Measurements from ENCODE around the gene LRRFIP2. TPM values are rescaled to one million over a fixed set of nuclear protein-coding genes. Genes with fewer than 3 reads are reported as not detected.
"Not testable (repeated sequence)": the region's sequence is repeated elsewhere in the genome, so short reads cannot be mapped to it uniquely, and the experiment has no call there.

Gene LRRFIP2
- total RNA-seq, 2 donors from 2014 or later = 82.3 to 142 TPM

DNA sequence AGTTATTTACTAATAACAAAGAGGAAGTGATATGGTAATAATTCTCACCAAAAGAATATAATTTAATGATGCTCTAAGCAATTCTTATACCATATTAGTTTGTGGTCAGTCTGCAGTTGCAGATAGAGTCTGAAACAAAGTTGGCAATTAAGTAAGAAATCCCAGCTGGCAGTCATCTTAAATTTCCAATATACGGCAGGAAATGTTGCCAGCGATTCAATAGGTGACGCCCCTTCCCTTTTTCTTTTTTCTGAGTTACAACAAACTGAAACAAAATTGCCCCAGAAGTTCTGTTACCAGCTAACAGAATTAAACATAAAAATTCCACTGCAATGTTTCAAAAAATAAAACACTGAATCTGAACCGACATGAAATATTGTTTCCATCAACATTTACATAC lies 26.7 kb downstream of the LRRFIP2 start:
- TF ChIP-seq, protein P1, sequence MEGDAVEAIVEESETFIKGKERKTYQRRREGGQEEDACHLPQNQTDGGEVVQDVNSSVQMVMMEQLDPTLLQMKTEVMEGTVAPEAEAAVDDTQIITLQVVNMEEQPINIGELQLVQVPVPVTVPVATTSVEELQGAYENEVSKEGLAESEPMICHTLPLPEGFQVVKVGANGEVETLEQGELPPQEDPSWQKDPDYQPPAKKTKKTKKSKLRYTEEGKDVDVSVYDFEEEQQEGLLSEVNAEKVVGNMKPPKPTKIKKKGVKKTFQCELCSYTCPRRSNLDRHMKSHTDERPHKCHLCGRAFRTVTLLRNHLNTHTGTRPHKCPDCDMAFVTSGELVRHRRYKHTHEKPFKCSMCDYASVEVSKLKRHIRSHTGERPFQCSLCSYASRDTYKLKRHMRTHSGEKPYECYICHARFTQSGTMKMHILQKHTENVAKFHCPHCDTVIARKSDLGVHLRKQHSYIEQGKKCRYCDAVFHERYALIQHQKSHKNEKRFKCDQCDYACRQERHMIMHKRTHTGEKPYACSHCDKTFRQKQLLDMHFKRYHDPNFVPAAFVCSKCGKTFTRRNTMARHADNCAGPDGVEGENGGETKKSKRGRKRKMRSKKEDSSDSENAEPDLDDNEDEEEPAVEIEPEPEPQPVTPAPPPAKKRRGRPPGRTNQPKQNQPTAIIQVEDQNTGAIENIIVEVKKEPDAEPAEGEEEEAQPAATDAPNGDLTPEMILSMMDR (IDR thresholded peaks at IDR 0.05) = no peak
- DNase-seq (ENCODE audit: low spot score) = no peak
- H3K36me3 ChIP-seq = peaks cover 8% of the 10 kb centered on the region
- no peaks in the 10 kb centered on the region for H3K27me3 ChIP-seq
- no peak overlapping the region for H3K27ac ChIP-seq
- H3K9me3 ChIP-seq = no peaks in the 10 kb centered on the region
- no peak overlapping the region for H3K4me3 ChIP-seq
- peaks cover 0 to 65% of the 10 kb centered on the region in 2 donors for H3K4me1 ChIP-seq

DNA sequence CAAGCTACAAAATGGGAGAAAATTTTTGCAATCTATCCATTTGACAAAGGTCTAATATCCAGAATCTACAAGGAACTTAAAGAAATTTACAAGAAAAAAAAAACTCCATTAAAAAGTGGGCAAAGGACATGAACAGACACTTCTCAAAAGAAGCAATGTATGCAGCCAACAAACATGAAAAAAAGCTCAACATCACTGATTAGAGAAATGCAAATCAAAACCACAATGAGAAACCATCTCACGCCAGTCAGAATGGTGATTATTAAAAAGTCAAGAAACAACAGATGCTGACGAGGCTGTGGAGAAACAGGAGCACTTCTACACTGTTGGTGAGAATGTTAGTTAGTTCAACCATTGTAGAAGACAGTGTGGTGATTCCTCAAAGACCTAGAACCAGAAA lies 27.5 kb downstream of the LRRFIP2 start:
- H3K9me3 ChIP-seq; H3K27me3 ChIP-seq; H3K4me3 ChIP-seq; H3K27ac ChIP-seq; DNase-seq (ENCODE audit: low spot score): not testable (repeated sequence)
- Histone ChIP-seq H3K36me3 (peaks cover 12% of the 10 kb centered on the region), H3K4me1 (peaks cover 0 to 61% of the 10 kb centered on the region in 2 donors)

DNA sequence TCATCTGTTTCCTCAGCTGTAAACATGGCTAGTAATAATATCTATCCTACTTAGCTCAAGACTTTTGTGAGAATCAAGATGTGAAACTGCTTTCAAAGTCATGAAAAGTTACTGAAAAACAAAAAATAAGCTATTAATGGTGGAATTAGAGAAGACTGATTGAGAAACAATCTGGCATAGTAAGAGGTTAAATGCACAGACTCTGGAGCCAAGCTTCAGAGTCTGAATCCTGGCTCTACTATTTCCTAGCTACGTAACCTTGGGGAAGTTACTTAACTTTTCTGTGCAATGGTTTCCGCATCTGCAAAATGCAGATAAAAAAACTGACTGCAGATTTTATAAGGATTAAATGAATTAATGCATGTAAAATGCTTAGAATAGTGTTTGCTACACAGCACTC lies 28.8 kb downstream of the LRRFIP2 start:
- TF ChIP-seq, protein P1 (IDR thresholded peaks at IDR 0.05) = no peak
- H3K27me3 ChIP-seq = no peaks in the 10 kb centered on the region
- no peaks in the 10 kb centered on the region for H3K9me3 ChIP-seq
- H3K27ac ChIP-seq = peak overlapping the region; percentile 18 to 40
- no peak for DNase-seq (ENCODE audit: low spot score)
- H3K36me3 ChIP-seq = peaks cover 12% of the 10 kb centered on the region
- H3K4me1 ChIP-seq = peaks cover 0 to 71% of the 10 kb centered on the region in 2 donors
- no peak overlapping the region for H3K4me3 ChIP-seq

DNA sequence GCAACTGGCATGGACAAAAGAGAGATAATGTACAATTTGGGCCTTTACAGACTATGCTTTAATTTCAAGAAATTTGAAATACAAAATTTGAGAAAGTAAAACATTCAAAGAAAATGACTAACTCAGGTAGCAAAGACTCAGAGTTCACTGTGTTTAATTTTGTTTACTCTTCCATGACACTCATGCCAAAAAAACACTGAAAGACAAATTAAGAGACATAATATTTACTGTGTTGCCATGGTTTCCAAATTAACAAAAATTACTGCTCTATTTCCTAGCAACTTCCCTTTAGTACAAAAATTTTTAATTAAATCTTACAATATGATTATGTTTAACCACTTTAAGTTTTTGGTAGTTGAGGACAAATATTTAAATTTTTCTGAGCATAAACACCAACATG lies 29.6 kb downstream of the LRRFIP2 start:
- TF ChIP-seq, protein P1 (IDR thresholded peaks at IDR 0.05) = no peak
- Histone ChIP-seq H3K27ac (peak overlapping the region; percentile 18 to 40), H3K4me3 (no peak overlapping the region), H3K4me1 (peaks cover 0 to 71% of the 10 kb centered on the region in 2 donors), H3K36me3 (peaks cover 12% of the 10 kb centered on the region), H3K27me3 (no peaks in the 10 kb centered on the region), H3K9me3 (no peaks in the 10 kb centered on the region)
- DNase-seq (ENCODE audit: low spot score) = no peak

DNA sequence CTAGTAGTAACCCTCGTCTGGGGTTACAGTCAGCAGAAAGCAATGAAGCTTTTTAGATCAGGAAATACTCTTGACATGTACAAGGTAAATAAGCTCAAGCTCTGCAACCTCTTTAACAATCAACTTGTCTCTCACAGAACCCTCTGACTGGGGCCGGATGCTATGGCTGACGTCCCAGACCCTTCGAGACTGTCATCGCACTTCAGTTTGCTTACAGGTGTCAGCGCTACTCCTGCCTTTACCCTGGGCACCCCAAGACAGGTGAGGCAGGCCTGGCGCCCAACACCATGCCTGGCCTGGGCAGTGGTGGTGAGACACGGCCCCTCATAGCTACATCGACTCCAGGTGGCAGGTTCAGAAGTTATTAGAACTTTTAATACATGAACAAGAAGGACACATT lies 30.6 kb downstream of the LRRFIP2 start:
- Histone ChIP-seq H3K9me3 (no peaks in the 10 kb centered on the region), H3K4me1 (peaks cover 0 to 70% of the 10 kb centered on the region in 2 donors), H3K27ac (no peak overlapping the region), H3K4me3 (no peak overlapping the region), H3K27me3 (no peaks in the 10 kb centered on the region), H3K36me3 (peaks cover 12% of the 10 kb centered on the region)
- TF ChIP-seq, protein P1 (IDR thresholded peaks at IDR 0.05) = no peak
- no peak for DNase-seq (ENCODE audit: low spot score)

DNA sequence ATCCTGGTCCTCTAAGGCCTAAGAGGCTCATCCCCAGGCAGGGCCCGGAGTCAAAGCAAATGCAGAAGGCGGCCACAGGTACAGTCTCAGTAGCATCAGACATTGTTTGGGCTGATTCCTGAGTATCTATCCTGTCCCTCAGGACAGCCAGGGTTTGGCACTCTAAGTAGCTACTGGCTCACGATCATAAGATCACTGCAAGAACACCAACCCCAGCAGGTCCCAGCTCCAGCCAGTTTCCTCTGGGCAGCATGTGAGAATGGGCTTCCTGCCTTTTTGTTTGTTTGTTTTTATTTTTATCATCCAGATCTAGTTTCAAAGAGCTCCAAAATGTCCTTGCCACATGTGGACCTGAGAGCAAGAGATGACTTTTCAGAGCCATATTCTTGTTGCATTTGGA lies 32.7 kb downstream of the LRRFIP2 start:
- no peaks in the 10 kb centered on the region for H3K27me3 ChIP-seq
- H3K4me1 ChIP-seq = peaks cover 0 to 68% of the 10 kb centered on the region in 2 donors
- DNase-seq (ENCODE audit: low spot score) = no peak
- peak overlapping the region; percentile 32 to 62 for H3K27ac ChIP-seq
- H3K36me3 ChIP-seq = peaks cover 5% of the 10 kb centered on the region
- H3K9me3 ChIP-seq = no peaks in the 10 kb centered on the region
- no peak overlapping the region for H3K4me3 ChIP-seq
- TF ChIP-seq, protein P1 (IDR thresholded peaks at IDR 0.05) = no peak

Measured in right atrium auricular region (tissue), 2 donors.